HG02642 (cell line): ENCODE measurements around the gene BRIP1.
"Not testable (repeated sequence)": the region's sequence is repeated elsewhere in the genome, so short reads cannot be mapped to it uniquely, and the experiment has no call there.

ENCODE experiments used
- ATAC-seq: cut with Tn5 transposase; IDR thresholded peaks from one replicate; pipeline ENCODE4 v1.9.1; 2021; ENCODE audit warnings: mild to moderate bottlenecking; ENCODE audit not compliant: unreplicated experiment, poor library complexity

The BRIP1 gene

GRCh38 chr17:61736438-61736837 is 126.9 kb downstream of the BRIP1 start:
- no peak for ATAC-seq

GRCh38 chr17:61735807-61736206 is 127.5 kb downstream of the BRIP1 start:
- no peak for ATAC-seq

GRCh38 chr17:61734466-61734865 is 128.9 kb downstream of the BRIP1 start:
- no peak for ATAC-seq

GRCh38 chr17:61734012-61734411 is 129.3 kb downstream of the BRIP1 start:
- no peak for ATAC-seq

GRCh38 chr17:61733021-61733420 is 130.3 kb downstream of the BRIP1 start:
- ATAC-seq, result no peak

- no peak for ATAC-seq
Measured at GRCh38 chr17:61732169-61732568, 131.2 kb downstream of the BRIP1 start.

GRCh38 chr17:61731330-61731729 is 132.0 kb downstream of the BRIP1 start:
- no peak for ATAC-seq

- ATAC-seq, result no peak
Measured at GRCh38 chr17:61729690-61730268, 133.5 kb downstream of the BRIP1 start.

- ATAC-seq, result no peak
Measured at GRCh38 chr17:61728297-61728836, 135.0 kb downstream of the BRIP1 start.

GRCh38 chr17:61727798-61728197 is 135.5 kb downstream of the BRIP1 start:
- ATAC-seq, result not testable (repeated sequence)

GRCh38 chr17:61726977-61727376 is 136.4 kb downstream of the BRIP1 start:
- ATAC-seq, result no peak

- no peak for ATAC-seq
Measured at GRCh38 chr17:61724777-61725176, 138.6 kb downstream of the BRIP1 start.

GRCh38 chr17:61723914-61724313 is 139.4 kb downstream of the BRIP1 start:
- ATAC-seq, result no peak

- ATAC-seq, result no peak
Measured at GRCh38 chr17:61723183-61723582, 140.1 kb downstream of the BRIP1 start.

- no peak for ATAC-seq
Measured at GRCh38 chr17:61722398-61722797, 140.9 kb downstream of the BRIP1 start.

- ATAC-seq, result no peak
Measured at GRCh38 chr17:61720016-61720795, 143.1 kb downstream of the BRIP1 start.

GRCh38 chr17:61719220-61719619 is 144.1 kb downstream of the BRIP1 start:
- not testable (repeated sequence) for ATAC-seq

GRCh38 chr17:61718022-61718421 is 145.3 kb downstream of the BRIP1 start:
- no peak for ATAC-seq

- no peak for ATAC-seq
Measured at GRCh38 chr17:61717352-61717751, 146.0 kb downstream of the BRIP1 start.

GRCh38 chr17:61716225-61716829 is 147.0 kb downstream of the BRIP1 start:
- no peak for ATAC-seq

GRCh38 chr17:61715348-61715747 is 148.0 kb downstream of the BRIP1 start:
- no peak for ATAC-seq
